ENCODE results near the gene DNAJB12.
"Not testable (repeated sequence)": the region's sequence is repeated elsewhere in the genome, so short reads cannot be mapped to it uniquely, and the experiment has no call there.

The DNAJB12 gene

DNA sequence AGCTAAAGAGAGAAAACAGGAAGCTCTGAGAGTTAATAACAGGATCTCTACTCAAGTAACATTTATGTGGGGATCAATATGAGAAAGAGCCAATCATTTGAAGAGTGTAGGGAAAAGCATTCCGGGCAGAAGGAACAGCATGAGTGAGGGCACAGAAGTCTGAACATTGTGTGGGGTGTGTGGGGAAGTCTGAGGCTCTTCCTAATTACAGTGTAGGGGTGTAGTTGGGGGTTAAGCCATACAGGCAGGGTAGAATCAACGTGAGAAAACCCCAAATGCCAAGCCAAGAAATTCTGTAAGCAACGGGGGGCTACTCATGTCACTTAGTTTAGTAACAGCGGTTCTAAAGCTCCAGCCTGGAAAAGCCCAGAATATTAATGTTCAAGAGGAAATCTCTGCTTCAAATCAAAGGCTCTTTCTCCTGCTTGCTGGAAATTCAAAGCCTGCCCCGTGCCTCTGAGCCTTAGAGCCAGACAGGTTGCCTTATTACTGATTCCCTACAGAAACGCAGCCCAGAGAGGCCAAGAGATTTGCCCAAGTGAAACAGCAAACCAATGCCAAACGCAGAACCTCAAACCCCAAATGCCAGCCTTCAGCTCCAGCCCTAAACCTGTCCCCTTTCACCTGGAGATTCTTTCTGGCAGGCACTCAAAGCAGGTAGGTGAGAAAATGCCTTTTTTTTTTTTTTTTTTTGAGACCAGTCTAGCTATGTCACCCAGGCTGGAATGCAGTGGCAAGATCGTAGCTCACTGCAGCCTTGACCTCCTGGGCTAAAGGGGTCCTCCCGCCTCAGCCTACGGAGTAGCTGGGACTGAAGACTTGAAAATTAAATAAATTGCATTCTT, 36.1 kb downstream of the DNAJB12 start:
- in situ Hi-C loops (cut with HindIII; ENCODE audit: low sequenced_read_pairs) = no loop called here

DNA sequence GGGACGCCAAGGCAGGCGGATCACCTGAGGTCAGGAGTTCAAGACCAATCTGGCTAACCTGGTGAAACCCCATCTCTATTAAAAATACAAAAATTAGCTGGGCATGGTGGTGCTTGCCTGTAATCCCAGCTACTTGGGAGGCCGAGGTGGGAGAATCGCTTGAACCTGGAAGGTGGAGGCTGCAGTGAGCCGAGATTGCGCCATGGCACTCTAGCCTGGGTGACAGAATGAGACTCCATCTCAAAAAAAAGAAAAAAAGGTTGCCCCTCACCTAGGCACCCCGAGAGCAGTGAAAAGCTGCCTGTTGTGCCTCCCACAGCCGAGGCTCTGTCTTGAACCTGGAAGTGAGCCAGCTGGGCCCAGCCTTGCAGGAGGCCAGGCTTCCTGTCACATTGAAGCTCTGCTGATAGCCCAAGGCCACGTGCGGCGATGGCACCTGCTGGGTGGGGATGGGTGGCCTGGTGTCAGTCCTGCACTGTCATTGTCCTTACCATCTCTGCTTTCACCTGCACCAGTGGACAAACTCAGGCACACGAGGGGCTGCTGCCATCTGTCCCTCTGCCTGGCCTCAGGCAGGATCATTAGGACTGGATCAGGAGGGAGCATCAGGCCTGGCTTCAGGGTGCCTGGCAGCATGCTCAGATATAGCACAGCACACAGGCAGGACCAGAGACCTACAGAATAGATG, 37.8 kb downstream of the DNAJB12 start:
- in situ Hi-C loops (cut with HindIII; ENCODE audit: low sequenced_read_pairs) = no loop called here

DNA sequence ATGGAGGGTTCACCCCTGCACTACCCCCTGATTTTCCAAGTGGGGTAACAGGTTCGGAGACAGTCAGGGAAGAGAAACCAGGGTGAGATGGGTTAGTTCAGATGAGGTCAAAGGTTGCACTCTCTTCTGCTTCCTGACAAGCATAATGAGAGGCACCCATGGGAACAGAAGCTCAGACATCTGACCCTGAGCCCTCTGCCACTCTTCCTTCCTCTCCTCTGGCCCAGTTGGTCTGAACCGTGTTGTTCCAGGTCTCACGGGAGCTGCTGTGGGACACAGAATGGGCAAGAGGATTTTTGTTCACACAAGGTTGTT, 38.4 kb downstream of the DNAJB12 start:
- in situ Hi-C loops (cut with HindIII; ENCODE audit: low sequenced_read_pairs) = no loop called here

DNA sequence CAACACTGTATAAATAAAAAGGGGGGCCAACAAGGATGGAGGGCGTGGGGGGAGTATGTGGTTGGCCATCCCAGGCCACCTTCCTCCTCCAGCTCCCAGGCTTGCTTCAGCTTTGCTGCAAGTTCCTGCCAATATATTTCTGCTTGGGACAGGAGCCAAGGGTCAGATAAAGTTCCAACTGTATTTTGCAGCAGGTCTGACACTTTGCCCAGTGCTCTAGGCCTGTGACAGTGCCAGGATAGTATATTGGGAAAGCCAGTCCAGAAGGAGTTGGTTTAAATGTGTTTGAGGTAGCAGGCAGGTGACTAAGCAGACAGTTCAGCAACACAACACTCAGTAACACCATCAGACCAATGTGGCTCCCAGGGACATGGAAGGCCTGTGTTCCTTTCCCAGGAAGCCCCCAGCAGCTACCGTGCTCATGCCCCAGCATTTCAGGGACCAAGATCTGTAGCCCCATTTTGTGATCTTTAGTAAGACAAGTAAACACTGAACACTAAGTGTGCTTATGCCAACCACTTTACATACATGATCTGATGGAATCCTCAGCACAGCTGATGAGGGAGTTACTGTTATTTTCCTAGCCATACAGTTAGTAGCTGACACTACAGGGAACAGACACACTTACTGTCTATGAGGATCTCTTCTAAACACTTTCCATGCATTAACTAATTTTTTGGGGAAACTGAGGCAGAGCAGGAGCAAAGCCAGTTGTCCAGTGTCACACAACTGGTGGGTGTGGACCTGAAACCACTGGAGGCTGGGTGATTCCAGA, 38.9 kb downstream of the DNAJB12 start:
- in situ Hi-C loops (cut with HindIII; ENCODE audit: low sequenced_read_pairs) = no loop called here

DNA sequence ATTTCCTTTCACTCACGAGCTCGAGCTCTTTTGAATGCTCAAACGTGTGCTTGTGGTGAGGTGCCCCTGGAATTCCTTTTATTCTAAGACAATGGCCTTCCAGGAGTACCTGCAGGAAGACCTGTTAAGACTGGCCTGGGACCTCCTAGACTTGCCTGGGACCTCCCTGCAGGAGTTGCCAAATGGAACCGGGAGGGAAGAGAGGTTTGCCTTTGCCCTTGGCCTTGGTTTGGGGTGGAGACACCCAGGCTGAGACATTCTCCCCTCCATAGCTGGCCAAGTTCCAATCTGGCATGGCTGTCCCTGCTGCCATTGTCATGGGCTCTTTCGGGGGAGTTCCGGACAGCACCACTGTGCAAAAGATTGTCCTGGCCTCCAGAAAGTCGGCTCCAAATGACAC, 39.7 kb downstream of the DNAJB12 start:
- in situ Hi-C loops (cut with HindIII; ENCODE audit: low sequenced_read_pairs) = no loop called here

DNA sequence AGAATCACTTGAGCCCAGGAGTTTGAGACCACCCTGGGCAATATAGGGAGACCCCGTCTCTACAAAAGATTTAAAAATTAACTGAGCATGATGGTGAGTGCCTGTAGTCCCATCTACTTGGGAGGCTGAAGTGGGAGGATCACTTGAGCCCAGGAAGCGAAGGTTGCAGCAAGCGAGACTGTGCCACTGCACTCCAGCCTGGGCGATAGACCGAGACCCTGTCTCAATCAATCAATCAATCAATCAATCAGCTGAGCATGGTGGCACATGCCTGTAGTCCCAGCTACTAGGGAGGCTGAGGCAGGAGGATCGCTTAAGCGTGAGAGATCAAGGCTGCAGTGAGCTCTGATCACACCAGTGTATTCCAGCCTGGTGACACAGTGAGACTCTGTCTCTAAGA, 40.5 kb downstream of the DNAJB12 start:
- in situ Hi-C loops (cut with HindIII; ENCODE audit: low sequenced_read_pairs) = no loop called here

DNA sequence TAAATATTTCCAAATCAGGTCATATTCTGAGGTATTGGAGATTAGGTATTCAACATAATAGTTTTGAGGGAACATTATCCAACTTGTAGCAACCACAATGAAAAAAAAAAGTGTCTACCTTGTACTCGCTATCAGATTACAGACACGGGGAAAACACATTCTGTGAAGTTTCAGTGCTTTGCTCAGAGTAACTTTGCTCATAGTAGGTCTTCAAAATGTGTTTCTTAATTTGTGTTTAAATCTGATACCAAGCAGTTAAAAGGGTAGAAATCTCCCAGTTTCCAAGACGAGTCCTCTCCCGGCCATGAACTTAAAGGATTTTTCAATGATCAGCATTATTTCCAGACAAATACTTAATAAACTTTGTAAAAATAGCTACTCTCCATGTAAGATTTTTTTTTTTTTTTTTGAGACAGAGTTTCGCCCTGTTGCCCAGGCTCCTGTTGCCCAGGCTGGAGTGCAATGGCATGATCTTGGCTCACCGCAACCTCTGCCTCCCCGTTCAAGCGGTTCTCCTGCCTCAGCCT, 41.8 kb downstream of the DNAJB12 start:
- in situ Hi-C loops (cut with HindIII; ENCODE audit: low sequenced_read_pairs) = no loop called here

DNA sequence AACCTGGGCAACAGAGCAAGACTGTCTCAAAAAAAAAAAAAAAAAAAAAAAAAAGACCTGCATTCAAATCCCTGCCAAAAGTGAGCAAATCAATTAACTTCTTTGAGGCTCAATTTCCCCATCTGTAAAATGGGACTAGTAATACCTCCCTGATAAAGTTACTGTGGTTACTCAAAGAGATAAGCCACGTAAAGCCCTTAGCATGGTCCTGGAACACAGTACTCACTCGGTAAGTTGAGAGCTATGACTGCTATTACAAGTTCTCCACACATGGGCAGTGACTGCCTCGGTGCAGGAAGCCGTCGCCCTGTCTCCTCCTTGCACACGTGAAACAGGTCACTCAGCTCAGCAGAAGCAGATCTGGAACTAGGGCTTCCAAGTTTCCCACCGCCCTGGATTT, 43.1 kb downstream of the DNAJB12 start:
- in situ Hi-C loops (cut with HindIII; ENCODE audit: low sequenced_read_pairs) = no loop called here

DNA sequence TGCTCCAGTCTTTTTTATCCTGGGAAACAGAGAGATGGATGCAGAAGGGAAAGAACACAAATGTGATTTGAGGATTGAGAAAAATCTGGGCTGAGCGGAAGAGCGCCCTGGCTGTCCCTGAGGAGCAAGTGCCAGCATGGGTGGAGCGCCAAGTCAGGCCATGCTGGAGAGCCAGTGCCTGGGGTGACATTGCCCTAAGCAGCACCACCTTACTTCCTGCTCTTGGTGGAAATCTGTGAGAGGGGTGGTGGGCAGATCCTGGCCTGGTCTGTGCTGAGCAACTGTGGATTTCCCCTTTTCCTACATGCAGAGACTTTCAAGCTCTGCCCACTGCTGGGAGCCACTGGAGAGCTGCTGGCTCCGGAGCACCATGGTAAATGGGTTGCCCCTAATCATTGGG, 44.1 kb downstream of the DNAJB12 start:
- in situ Hi-C loops (cut with HindIII; ENCODE audit: low sequenced_read_pairs) = no loop called here

DNA sequence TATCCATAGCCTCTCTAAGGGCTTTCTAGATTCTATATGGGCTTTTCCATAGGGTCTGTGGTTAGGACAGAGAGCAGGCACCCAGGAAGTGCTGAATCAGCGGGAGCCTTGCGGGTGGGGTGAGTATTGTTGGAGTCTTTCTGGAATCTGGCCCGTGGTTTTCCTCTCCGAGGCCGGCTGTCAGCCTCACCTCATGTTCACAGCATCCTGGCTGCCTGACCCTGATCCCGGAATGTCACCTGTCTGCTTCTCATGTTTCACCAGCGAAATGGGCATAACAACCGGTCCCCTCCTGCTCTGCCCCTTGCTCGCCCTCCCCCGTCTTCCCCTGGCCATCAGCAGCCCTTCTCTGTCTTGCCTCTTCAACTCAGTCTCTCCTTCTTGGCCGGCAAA, 44.5 kb downstream of the DNAJB12 start:
- in situ Hi-C loops (cut with HindIII; ENCODE audit: low sequenced_read_pairs) = no loop called here

DNA sequence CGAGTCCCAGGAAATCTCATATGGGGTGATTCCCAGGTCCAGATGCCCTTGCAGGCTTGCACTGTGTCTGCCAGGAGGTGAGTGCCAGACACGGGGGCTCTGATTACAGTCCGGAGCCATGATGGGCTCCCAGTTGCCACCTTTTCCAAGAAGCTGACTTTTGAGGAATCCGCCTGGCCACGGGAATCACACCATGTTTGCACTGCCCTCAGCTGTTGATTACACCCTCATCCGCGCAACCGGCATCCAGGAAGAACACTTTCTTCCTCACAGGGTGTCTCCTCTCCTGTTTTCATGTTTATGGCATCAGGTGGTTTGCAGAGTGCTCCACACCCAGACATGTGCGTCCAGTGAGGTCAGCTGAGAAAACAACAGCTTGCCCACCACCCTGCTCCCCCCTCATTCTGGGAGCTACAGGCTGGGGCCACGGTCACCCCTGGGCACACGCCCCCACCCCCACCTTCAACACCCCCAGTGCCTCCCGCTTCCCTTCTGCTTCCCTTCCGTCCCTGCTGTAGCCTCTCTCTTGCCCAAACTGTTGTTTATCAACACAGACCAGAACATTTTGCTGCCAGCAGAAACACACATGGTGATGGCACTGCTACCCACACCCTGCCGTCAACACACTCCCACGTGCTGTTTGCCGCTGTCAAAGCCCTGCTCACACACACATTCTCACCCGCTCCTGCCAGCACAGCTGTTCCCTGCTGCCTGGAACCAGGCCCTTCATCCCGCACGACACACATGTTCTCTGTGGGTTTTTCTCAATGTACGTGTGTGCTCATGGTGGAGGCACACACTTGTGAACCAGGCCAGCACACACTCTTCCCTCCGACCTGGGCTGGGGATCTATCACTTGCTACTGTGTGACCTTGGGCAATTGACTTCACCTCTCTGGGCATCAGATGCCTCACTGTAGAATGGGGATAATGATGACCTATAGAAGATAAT, 45.2 kb downstream of the DNAJB12 start:
- in situ Hi-C loops (cut with HindIII; ENCODE audit: low sequenced_read_pairs) = no loop called here

DNA sequence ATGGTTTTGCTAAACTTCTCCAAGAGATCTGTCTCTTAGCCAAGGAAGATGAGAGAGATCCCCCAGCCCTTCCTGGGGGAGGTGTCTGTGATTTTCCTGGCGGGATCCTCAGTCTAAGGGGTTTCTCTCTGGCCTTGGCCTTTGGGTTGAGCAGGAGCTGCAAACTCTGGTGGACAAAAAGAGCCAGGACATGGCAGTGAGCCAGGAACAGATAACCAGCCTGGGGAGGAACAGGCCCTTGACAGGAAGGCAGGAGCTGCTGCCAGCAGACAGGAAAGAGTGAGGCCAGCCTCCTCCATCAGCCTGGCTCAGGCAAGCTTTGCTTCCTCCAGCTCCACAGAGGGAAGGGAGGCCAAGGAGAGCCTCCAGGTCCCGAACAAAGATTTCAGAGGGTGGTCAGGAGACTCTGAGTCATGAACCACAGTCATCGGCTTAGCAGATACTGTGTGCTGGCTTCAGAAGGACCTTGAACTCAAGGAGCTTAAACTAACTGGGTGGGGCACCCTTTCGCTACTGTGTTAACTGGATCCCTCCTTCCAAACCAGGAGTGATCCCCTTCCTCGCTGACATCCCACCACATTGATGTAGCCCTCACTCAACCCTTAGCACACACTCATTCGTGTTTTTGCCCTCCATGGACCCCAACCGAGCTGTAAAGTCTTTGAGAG, 46.3 kb downstream of the DNAJB12 start:
- in situ Hi-C loops (cut with HindIII; ENCODE audit: low sequenced_read_pairs) = no loop called here

DNA sequence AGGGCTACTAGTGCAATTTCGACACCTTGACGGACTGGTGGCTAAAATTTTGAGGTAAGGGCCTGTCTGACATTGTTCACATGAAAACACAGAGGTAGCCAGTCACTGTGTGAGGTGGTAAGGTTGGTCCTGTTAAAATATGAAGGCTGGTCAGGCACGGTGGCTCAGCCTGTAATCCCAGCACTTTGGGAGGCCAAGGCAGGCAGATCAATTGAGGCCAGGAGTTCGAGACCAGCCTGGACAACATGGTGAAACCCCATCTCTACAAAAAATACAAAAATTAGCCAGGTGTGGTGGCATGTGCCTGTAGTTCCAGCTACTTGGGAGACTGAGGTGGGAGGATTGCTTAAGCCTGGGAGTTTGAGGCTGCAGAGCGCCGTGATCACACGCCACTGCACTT, 47.0 kb downstream of the DNAJB12 start:
- in situ Hi-C loops (cut with HindIII; ENCODE audit: low sequenced_read_pairs) = not testable (repeated sequence)

DNA sequence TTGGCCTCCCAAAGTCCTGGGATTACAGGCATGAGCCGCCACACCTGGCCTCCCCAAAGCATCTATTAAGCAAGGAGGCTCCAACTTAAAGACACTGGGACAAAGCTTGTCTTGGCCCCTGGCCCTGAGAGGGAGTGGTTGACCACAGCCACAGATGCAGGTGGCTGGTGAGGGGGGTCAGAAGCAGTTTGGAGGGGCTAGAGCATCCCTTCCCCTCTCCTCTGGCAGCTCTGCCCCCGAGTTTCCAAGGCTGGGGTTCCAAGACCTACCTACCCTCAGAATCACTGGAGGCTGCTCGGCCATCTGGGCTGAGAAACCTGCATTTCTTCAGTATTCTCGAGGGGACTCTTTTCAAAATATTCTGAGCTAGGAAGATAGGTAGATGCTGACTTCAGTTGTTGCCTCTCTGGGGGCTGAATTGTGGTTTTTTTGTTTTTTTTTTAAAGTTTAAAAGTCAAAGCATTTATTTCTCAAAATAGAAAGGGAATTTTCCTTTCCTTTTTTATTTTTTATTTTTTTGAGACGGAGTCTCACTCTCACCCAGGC, 48.4 kb downstream of the DNAJB12 start:
- in situ Hi-C loops (cut with HindIII; ENCODE audit: low sequenced_read_pairs) = no loop called here

DNA sequence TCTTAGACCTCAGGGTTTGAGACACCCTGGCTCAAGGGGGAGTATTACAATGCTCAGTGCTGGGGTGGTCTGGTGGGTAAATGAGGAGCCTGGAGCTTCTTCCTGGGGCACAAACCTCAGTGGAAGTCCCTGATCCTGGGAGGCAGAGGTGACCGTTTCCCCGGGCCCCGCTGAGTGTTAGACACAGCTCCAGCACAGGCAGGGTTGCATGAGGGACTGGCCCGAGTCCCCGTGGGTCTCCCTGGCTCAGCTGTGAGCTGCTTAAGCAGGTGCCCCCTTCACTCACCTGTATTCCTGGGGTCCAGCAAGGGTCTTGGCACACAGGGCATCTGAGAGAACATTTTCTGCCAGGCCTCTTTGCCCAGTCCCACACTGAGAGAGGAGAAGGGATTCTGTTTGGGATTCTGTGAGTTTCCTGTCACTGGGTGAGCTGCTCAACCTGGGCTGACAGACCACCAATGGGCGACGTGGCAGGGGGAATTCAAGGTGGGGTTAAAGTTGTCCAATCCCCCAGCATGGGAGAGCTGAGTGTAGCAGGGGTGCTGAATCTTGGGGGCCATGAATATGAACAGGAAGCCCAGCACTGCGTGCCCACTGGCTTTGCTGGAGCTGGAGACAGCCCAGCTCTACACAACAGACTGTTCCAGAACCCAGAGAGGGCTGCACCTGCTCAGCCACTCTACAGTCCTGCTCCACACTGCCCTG, 51.1 kb downstream of the DNAJB12 start:
- in situ Hi-C loops (cut with HindIII; ENCODE audit: low sequenced_read_pairs) = no loop called here

DNA sequence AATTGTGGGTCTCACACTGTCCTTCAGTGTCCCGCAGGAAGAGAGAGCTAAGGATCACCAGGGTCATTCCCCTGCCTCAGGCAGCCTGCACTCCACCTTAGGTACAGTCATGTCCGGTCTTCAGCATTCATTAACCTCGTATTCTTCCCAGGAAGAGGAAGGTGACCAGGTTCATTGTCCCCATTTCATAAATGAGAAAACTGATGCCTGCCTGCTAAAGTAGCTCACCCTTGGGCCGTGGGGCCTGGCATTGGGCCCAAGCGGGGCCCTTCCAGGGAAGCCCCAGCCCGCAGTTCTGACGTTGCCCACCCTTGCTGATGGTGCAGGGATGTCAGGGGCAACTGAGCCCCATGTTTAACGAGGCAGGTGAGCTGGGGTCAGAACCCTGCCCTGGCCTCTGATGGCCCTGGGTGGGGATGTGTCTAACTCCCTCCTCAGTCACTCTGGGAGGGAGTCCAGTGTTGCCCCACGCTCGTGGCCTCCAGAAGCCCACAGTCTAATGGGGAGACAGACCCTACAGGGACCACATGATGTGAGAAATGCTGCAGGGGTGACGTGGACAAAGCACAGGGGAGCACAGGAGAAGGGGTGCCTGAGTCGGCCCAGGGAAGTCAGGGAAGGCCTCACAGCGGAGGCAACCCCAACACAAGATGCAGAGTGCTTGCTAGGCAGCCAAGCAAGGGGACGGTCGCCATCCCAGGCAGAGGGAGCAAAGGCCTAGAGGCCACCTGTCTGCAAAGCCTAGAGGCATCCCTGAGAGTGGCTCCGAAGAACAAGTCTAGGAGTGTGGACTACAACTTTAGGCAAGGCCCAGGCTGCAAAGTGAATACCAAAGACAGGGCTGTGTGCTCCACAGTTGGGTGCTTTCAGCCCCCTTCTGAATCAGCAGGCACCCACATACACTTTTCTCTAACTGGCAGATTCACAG, 55.9 kb downstream of the DNAJB12 start:
- in situ Hi-C loops (cut with HindIII; ENCODE audit: low sequenced_read_pairs) = no loop called here

DNA sequence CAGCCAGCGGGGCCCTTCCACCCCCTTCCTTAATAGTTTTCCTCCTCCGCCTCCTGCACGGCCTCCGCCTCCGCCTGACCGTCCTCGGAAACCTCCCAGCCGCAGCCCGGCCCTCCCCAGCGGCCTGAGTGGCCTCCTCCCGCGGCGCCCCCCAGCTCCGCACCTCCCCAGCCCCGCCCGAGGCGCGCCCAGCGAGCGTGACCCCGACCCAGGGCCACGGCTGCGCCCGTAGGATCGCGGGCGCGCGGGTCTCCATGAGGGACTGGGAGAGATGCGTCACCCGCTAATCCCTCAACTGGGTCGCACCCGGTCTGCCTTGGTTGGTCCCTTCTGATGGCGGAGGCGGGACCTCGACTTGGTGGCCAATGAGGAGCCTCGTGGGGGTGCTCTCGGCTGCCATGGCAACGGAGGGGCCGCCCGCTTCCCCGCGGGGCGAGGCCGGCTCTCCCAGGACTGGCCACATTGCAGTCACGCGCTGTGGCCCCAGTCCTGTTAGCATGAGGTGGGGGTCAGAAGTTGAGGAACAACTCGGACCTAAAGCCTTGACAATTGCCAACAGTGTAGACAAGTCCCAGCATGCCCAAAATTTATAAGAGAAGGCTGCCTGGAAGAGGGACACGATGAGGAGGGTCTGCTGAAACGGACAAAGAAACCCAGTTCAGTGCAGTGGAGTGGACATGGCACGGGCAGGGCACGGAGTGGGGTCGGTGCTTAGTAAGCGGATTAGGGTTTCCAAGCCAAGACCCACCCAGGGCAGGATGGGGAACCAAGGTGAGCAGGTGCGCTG, 56.7 kb downstream of the DNAJB12 start:
- in situ Hi-C loops (cut with HindIII; ENCODE audit: low sequenced_read_pairs) = no loop called here

All from endothelial cell of hepatic sinusoid (primary cell).